Loucy (cell line): ENCODE results near the gene RPL7L1.

Experiments used
- H2AFZ ChIP-seq: fragments of 200-600 bp; sonication (generic); 2 replicates; pipeline ENCODE4 v1.6.0; 2016; ENCODE audit warnings: antibody characterized with exemption, mild to moderate bottlenecking, low read length, moderate library complexity
- H3F3A ChIP-seq: fragments of 200-600 bp; 2 replicates; pipeline ENCODE4 v1.6.0; 2016; ENCODE audit warnings: antibody characterized with exemption, low read depth, mild to moderate bottlenecking
- H3K27me3 ChIP-seq: fragments of 200-600 bp; sonication (generic); 2 replicates; pipeline ENCODE4 v1.6.1; 2014; ENCODE audit warnings: low read length, mild to moderate bottlenecking; ENCODE audit not compliant: insufficient read depth, poor library complexity, severe bottlenecking
- H3K36me3 ChIP-seq: fragments of 200-600 bp; sonication (generic); 2 replicates; pipeline ENCODE4 v1.6.1; 2016; ENCODE audit warnings: low read length; ENCODE audit not compliant: insufficient read depth
- H3K4me1 ChIP-seq: fragments of 200-600 bp; sonication (generic); 2 replicates; pipeline ENCODE4 v1.5.1; 2014; ENCODE audit warnings: low read length, mild to moderate bottlenecking; ENCODE audit not compliant: insufficient read depth, poor library complexity, severe bottlenecking
- H3K4me2 ChIP-seq: fragments of 200-600 bp; sonication (generic); 2 replicates; pipeline ENCODE4 v1.6.0; 2014; ENCODE audit warnings: antibody characterized with exemption, low read length, low read depth, mild to moderate bottlenecking; ENCODE audit not compliant: poor library complexity, severe bottlenecking
- H3K4me3 ChIP-seq: fragments of 200-600 bp; sonication (generic); 2 replicates; pipeline ENCODE4 v1.5.1; 2014; ENCODE audit warnings: low read length, mild to moderate bottlenecking, mixed read lengths; ENCODE audit not compliant: poor library complexity, severe bottlenecking
- H3K79me2 ChIP-seq: fragments of 200-600 bp; sonication (generic); 2 replicates; pipeline ENCODE4 v1.6.1; 2014; ENCODE audit warnings: low read length; ENCODE audit not compliant: insufficient read depth
- H3K9ac ChIP-seq: fragments of 200-600 bp; sonication (generic); 2 replicates; pipeline ENCODE4 v1.6.0; 2014; ENCODE audit warnings: mild to moderate bottlenecking, low read depth, low read length, moderate library complexity; ENCODE audit not compliant: poor library complexity, severe bottlenecking
- H3K9me2 ChIP-seq: fragments of 200-600 bp; sonication (generic); replicated peaks from 2 replicates; pipeline ENCODE4 v1.6.1; 2016; ENCODE audit warnings: low read depth, low read length, mixed read lengths
- H3K9me3 ChIP-seq: fragments of 200-600 bp; sonication (generic); 2 replicates; pipeline ENCODE4 v1.6.1; 2014; ENCODE audit warnings: mild to moderate bottlenecking, antibody characterized with exemption, low read length, low read depth; ENCODE audit not compliant: insufficient read depth
- H4K20me1 ChIP-seq: fragments of 200-600 bp; sonication (generic); 2 replicates; pipeline ENCODE4 v1.6.0; 2014; ENCODE audit warnings: antibody characterized with exemption, low read length, mild to moderate bottlenecking; ENCODE audit not compliant: insufficient read depth, poor library complexity, severe bottlenecking
- EZH2phosphoT487 ChIP-seq: fragments of 200-600 bp; IDR thresholded peaks from 2 replicates; pipeline ENCODE4 v1.6.1; 2018; ENCODE audit warnings: antibody characterized with exemption, mild to moderate bottlenecking, moderate library complexity, borderline replicate concordance
- TF ChIP-seq, protein P1 (sequence below): fragments of 200-600 bp; sonication (generic); conservative IDR thresholded peaks from 2 replicates; pipeline ENCODE4 v1.5.1; 2014; ENCODE audit warnings: mild to moderate bottlenecking, antibody characterized with exemption, low read length

RPL7L1 gene

DNA sequence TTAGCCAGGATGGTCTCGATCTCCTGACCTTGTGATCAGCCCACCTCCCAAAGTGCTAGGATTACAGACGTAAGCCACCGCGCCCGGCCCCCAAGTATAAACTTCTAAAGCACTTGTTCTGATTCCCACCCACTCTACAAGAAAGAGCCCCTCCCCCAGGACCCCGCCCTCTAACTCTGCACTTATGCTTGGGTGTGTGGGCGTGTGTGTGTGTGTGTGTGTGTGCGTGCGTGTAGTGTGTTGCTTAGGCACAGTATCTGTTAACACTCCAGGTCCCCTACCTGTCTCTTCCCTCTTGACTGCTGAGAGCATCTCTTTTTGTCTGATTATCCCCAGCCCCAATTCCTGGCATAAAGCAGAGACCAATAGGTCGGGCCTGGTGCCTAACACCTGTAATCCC lies 30.4 kb downstream of the RPL7L1 start:
- TF ChIP-seq EZH2phosphoT487: no peak
- TF ChIP-seq, protein P1, sequence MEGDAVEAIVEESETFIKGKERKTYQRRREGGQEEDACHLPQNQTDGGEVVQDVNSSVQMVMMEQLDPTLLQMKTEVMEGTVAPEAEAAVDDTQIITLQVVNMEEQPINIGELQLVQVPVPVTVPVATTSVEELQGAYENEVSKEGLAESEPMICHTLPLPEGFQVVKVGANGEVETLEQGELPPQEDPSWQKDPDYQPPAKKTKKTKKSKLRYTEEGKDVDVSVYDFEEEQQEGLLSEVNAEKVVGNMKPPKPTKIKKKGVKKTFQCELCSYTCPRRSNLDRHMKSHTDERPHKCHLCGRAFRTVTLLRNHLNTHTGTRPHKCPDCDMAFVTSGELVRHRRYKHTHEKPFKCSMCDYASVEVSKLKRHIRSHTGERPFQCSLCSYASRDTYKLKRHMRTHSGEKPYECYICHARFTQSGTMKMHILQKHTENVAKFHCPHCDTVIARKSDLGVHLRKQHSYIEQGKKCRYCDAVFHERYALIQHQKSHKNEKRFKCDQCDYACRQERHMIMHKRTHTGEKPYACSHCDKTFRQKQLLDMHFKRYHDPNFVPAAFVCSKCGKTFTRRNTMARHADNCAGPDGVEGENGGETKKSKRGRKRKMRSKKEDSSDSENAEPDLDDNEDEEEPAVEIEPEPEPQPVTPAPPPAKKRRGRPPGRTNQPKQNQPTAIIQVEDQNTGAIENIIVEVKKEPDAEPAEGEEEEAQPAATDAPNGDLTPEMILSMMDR: no peak
- Histone ChIP-seq H4K20me1 (no peaks in the 10 kb centered on the region), H3K9me2 (no peaks in the 10 kb centered on the region), H3K36me3 (no peaks in the 10 kb centered on the region), H2AFZ (no peak overlapping the region), H3F3A (no peaks in the 10 kb centered on the region), H3K4me1 (no peaks in the 10 kb centered on the region), H3K27me3 (no peaks in the 10 kb centered on the region), H3K4me2 (no peak overlapping the region), H3K9ac (no peak overlapping the region), H3K4me3 (no peak overlapping the region), H3K9me3 (no peaks in the 10 kb centered on the region), H3K79me2 (no peaks in the 10 kb centered on the region)

DNA sequence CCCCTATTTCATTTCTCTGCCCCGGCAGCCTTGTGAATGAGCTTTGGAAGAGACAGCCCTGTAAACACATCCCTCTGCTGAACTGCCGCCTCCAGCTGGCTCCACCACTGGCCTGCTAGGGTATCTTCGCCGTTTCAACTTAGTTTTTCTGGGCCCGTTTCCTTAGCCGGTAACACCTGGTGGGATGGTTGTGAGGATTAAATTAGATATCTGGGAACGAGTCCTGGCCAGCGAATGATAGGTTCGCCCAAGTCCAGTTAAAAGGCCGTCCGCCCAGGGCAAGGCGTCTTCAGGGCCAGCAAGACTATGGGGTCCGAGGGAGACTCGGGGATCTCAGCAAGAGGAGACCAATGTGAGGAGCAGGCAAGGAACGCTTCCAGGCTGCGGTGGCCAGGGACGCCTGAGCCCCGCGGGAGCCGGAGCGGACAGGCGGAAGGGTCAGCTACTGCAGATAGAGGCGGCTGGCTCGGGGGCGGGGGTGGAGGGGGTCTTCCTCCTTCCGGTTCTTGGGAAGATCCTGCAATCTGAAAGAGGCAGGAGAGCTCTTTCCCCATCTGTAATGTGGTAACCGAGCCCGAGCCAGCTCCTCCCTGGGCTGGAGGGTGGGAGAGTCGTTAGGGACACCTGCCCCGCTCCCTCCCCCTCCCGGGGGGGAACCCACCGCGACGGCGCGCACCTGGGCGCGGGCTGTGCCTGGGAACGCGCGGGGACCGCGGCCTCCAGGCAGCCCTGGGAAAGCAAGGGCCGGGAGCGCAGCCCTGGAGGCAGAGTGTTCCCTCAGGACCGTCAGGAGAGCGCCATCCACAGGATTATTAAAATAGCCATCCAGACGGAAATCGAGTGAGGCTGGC lies 32.0 kb downstream of the RPL7L1 start:
- TF ChIP-seq EZH2phosphoT487: no peak
- TF ChIP-seq, protein P1: no peak
- no peak overlapping the region for H3K4me3 ChIP-seq
- H3K9me3 ChIP-seq: no peaks in the 10 kb centered on the region
- no peak overlapping the region for H3K4me2 ChIP-seq
- no peaks in the 10 kb centered on the region for H3K9me2 ChIP-seq
- H3K36me3 ChIP-seq: no peaks in the 10 kb centered on the region
- no peaks in the 10 kb centered on the region for H3F3A ChIP-seq
- no peak overlapping the region for H3K9ac ChIP-seq
- H3K27me3 ChIP-seq: no peaks in the 10 kb centered on the region
- H3K4me1 ChIP-seq: no peaks in the 10 kb centered on the region
- no peak overlapping the region for H2AFZ ChIP-seq
- no peaks in the 10 kb centered on the region for H3K79me2 ChIP-seq
- no peaks in the 10 kb centered on the region for H4K20me1 ChIP-seq

DNA sequence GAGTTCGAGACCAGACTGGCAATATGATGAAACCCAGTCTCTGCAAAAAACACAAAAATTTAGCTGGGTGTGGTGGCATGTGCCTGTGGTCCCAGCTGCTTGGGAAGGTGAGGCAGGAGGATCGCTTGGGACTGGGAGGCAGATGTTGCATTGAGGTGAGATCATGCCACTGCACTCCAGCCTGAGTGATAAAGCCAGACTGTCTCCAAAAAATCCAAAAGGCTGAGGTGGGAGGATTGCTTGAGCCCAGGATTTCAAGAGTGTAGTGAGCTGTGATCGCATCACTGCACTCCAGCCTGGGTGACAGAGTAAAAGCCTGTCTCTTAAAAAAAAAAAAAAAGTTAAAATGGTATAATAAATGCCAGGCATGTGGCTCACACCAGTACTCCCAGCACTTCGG lies 35.1 kb downstream of the RPL7L1 start:
- Histone ChIP-seq H3K79me2 (no peaks in the 10 kb centered on the region), H2AFZ (no peak overlapping the region), H3K9me2 (no peaks in the 10 kb centered on the region), H3K36me3 (no peaks in the 10 kb centered on the region), H4K20me1 (no peaks in the 10 kb centered on the region), H3F3A (no peaks in the 10 kb centered on the region), H3K4me3 (no peak overlapping the region), H3K4me2 (no peak overlapping the region), H3K9me3 (no peaks in the 10 kb centered on the region), H3K4me1 (no peaks in the 10 kb centered on the region), H3K9ac (no peak overlapping the region), H3K27me3 (no peaks in the 10 kb centered on the region)
- no peak for TF ChIP-seq EZH2phosphoT487
- TF ChIP-seq, protein P1: no peak
